ENCODE results near the gene ORC5. TPM values are rescaled to one million over a fixed set of nuclear protein-coding genes. Genes with fewer than 3 reads are reported as not detected.
"Not testable (repeated sequence)": the region's sequence is repeated elsewhere in the genome, so short reads cannot be mapped to it uniquely, and the experiment has no call there.

The ORC5 gene
- polyA plus RNA-seq, 2 of the 4 experiments (the other 2 are of a cell fraction), result 17.8 to 28.4 TPM

GRCh38 chr7:104179178-104179577, 28.6 kb downstream of the ORC5 start:
- peak in 1 of 2 experiments; percentile 17 for DNase-seq (ENCODE audit: low read depth in 1 of 2, low spot score in 1 of 2)
- FAIRE-seq, result no peak
- ATAC-seq, result no peak
- POLR2A ChIA-PET, result no interaction called here
- WGBS (ENCODE audit: missing lambda C conversion rate), result 81% methylated on average over 2 of the region's 2 CpGs
- no peak overlapping the region for H3K27ac ChIP-seq
- no peak overlapping the region for H3K4me2 ChIP-seq
- peaks cover 9% of the 10 kb centered on the region; the same call in 1 of the 3 replicates for H3K9me3 ChIP-seq
- no peaks in the 10 kb centered on the region for H3K4me1 ChIP-seq
- TF ChIP-seq USF2 (IDR thresholded peaks at IDR 0.05), result no peak
- TF ChIP-seq GATA3 (IDR thresholded peaks at IDR 0.05; ENCODE audit: borderline replicate concordance), result no peak
- TF ChIP-seq ZFP36 (IDR thresholded peaks at IDR 0.05; ENCODE audit: borderline replicate concordance, partially characterized antibody), result peak; percentile 86
- H3K4me3 ChIP-seq, result no peak overlapping the region
- CTCF ChIA-PET, result no interaction called here

- CTCF ChIA-PET; H3K4me3 ChIP-seq; FAIRE-seq; POLR2A ChIA-PET; DNase-seq (ENCODE audit: low read depth in 1 of 2, low spot score in 1 of 2); H3K4me1 ChIP-seq; H3K9me3 ChIP-seq; ATAC-seq; H3K4me2 ChIP-seq; H3K27ac ChIP-seq: not testable (repeated sequence)
- WGBS (ENCODE audit: missing lambda C conversion rate), result 95% methylated on average over 6 of the region's 6 CpGs
Observed at GRCh38 chr7:104177565-104178083, 30.2 kb downstream of the ORC5 start.

- ATAC-seq (no peak), FAIRE-seq (no peak), DNase-seq (ENCODE audit: low read depth in 1 of 2, low spot score in 1 of 2) (no peak)
- 93% methylated on average over 4 of the region's 4 CpGs for WGBS (ENCODE audit: missing lambda C conversion rate)
- H3K4me2 ChIP-seq, result no peak overlapping the region
- ChIA-PET POLR2A (no interaction called here), CTCF (interaction anchor here (1.1 kb wide), 1 partner anchor 17 kb away, joined by 3 read pairs; no protein-coding TSS in a partner anchor)
- no peak for TF ChIP-seq HES2 (IDR thresholded peaks at IDR 0.05)
- no peak for TF ChIP-seq BHLHE40 (IDR thresholded peaks at IDR 0.05; ENCODE audit: low read depth, low read length)
- no peak for TF ChIP-seq FOSB (CRISPR knock-in tag; IDR thresholded peaks at IDR 0.05)
- TF ChIP-seq ELK1 (IDR thresholded peaks at IDR 0.05; ENCODE audit: low read depth, low read length), result no peak
- TF ChIP-seq MAX (IDR thresholded peaks at IDR 0.05), result no peak
- no peak for TF ChIP-seq PHF8 (IDR thresholded peaks at IDR 0.05; ENCODE audit: borderline replicate concordance, low read depth)
- TF ChIP-seq MAZ (IDR thresholded peaks at IDR 0.05; ENCODE audit: borderline replicate concordance, low read depth, low read length), result no peak
- TF ChIP-seq RFX5 (IDR thresholded peaks at IDR 0.05), result no peak
- TF ChIP-seq RARB (CRISPR knock-in tag; IDR thresholded peaks at IDR 0.05), result no peak
- no peak for TF ChIP-seq CEBPB (IDR thresholded peaks at IDR 0.05)
- TF ChIP-seq HDAC2 (IDR thresholded peaks at IDR 0.05), result no peak
- H3K4me3 ChIP-seq, result no peak overlapping the region
- no peak overlapping the region for H3K27ac ChIP-seq
- H3K4me1 ChIP-seq, result no peaks in the 10 kb centered on the region
- peaks cover 9% of the 10 kb centered on the region; the same call in 1 of the 3 replicates for H3K9me3 ChIP-seq
Observed at GRCh38 chr7:104176332-104176731, 31.5 kb downstream of the ORC5 start.

- no peak overlapping the region for H3K4me3 ChIP-seq
- peaks cover 9% of the 10 kb centered on the region; the same call in 1 of the 3 replicates for H3K9me3 ChIP-seq
- WGBS (ENCODE audit: missing lambda C conversion rate), result 85% methylated on average over 2 of the region's 2 CpGs
- FAIRE-seq (no peak), ATAC-seq (no peak), DNase-seq (ENCODE audit: low read depth in 1 of 2, low spot score in 1 of 2) (no peak)
- H3K4me2 ChIP-seq, result no peak overlapping the region
- no peak overlapping the region for H3K27ac ChIP-seq
- ChIA-PET POLR2A (no interaction called here), CTCF (interaction anchor here (1.1 kb wide), 1 partner anchor 606 kb away, joined by 3 read pairs; no protein-coding TSS in a partner anchor)
- no peaks in the 10 kb centered on the region for H3K4me1 ChIP-seq
- no peak for TF ChIP-seq JUNB (IDR thresholded peaks at IDR 0.05)
- TF ChIP-seq POLR2A (IDR thresholded peaks at IDR 0.05; ENCODE audit: low read length), result no peak
- no peak for TF ChIP-seq SREBF2 (IDR thresholded peaks at IDR 0.05)
- TF ChIP-seq USF2 (IDR thresholded peaks at IDR 0.05), result no peak
- no peak for TF ChIP-seq ZFP36 (IDR thresholded peaks at IDR 0.05; ENCODE audit: borderline replicate concordance, partially characterized antibody)
- TF ChIP-seq CBX8 (IDR thresholded peaks at IDR 0.05), result no peak
- TF ChIP-seq HMGXB4 (CRISPR knock-in tag; IDR thresholded peaks at IDR 0.05; ENCODE audit: borderline replicate concordance), result no peak
- no peak for TF ChIP-seq RAD21 (conservative IDR thresholded peaks at IDR 0.05 in 1 of 2, IDR thresholded peaks at IDR 0.05 in 1 of 2)
- TF ChIP-seq MAX (IDR thresholded peaks at IDR 0.05), result no peak
- no peak for TF ChIP-seq FOXS1 (CRISPR knock-in tag; IDR thresholded peaks at IDR 0.05)
- no peak for TF ChIP-seq EP300 (IDR thresholded peaks at IDR 0.05)
- TF ChIP-seq GATA3 (IDR thresholded peaks at IDR 0.05; ENCODE audit: borderline replicate concordance), result no peak
- no peak for TF ChIP-seq RCOR1 (IDR thresholded peaks at IDR 0.05; ENCODE audit: low read depth, low read length)
- no peak for TF ChIP-seq HEYL (CRISPR knock-in tag; IDR thresholded peaks at IDR 0.05)
- TF ChIP-seq CHD2 (IDR thresholded peaks at IDR 0.05; ENCODE audit: low read length, partially characterized antibody), result no peak
- no peak for TF ChIP-seq JUN (IDR thresholded peaks at IDR 0.05)
Observed at GRCh38 chr7:104175361-104175984, 32.3 kb downstream of the ORC5 start.
